ENCODE data around the gene MAPKAP1.

Gene MAPKAP1

GRCh38 chr9:125470767-125471580 lies 236.0 kb downstream of the MAPKAP1 start:
- DNase-seq (ENCODE audit: low read depth, low spot score), result no peak
- H3K27ac ChIP-seq, result no peak overlapping the region

GRCh38 chr9:125470189-125470588 lies 236.8 kb downstream of the MAPKAP1 start:
- H3K27ac ChIP-seq, result no peak overlapping the region
- no peak for DNase-seq (ENCODE audit: low read depth, low spot score)

DNA sequence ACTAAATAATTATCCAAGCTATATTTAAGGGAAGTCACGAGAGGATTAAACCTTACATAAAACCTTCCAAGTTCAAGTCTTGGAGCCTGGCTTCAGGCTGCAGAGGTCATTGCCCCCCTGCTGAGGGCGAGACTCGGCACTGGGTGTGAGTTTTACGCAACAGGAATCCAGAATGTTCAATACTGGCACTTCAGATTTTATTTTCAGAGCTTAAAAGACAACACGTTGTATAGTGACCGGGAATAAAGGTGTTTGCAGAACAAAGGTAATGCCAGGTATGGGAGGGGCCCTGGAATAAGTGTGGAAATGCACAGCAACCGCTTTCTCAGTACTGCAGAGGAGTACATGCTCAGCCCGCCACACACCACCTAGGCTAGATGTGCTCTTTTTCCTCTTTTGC lies 238.4 kb downstream of the MAPKAP1 start:
- DNase-seq (ENCODE audit: low read depth, low spot score), result no peak
- H3K27ac ChIP-seq, result no peak overlapping the region

DNA sequence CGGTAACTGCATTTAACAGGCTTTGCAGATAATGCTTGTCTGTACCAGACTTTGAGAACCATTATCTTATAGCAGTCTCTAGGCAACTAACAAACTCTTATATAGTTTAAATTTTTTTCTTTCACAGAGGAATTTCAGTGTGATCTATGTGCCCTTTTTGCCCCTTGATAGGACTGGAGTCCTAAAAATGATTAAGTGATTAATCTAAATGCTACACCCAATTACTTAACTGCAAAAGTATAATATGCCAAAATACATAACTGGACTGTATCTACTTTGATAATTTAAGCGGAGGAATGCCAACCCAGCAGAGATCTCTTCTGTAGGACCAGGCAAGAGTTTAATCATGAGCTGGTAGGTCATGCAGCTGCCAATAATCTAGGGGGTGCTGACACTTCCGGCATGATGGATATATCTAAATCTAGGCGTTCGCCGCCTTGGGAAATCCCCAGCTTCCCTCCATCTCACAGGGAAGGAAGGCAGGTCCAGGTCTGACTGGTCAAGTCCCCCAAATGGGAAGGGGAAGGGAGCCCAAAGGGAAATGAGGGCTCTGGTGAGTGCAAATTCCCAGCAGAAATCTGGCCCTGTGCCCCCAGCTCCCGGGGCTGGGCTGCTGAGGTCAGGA lies 239.8 kb downstream of the MAPKAP1 start:
- DNase-seq (ENCODE audit: low read depth, low spot score), result no peak
- no peak overlapping the region for H3K27ac ChIP-seq

GRCh38 chr9:125466411-125466810 lies 240.6 kb downstream of the MAPKAP1 start:
- DNase-seq (ENCODE audit: low read depth, low spot score), result no peak
- no peak overlapping the region for H3K27ac ChIP-seq

- no peak for DNase-seq (ENCODE audit: low read depth, low spot score)
- H3K27ac ChIP-seq, result no peak overlapping the region
Observed at GRCh38 chr9:125464591-125465385, 242.2 kb downstream of the MAPKAP1 start.

GRCh38 chr9:125463926-125464325 lies 243.1 kb downstream of the MAPKAP1 start:
- DNase-seq (ENCODE audit: low read depth, low spot score), result no peak
- no peak overlapping the region for H3K27ac ChIP-seq

DNA sequence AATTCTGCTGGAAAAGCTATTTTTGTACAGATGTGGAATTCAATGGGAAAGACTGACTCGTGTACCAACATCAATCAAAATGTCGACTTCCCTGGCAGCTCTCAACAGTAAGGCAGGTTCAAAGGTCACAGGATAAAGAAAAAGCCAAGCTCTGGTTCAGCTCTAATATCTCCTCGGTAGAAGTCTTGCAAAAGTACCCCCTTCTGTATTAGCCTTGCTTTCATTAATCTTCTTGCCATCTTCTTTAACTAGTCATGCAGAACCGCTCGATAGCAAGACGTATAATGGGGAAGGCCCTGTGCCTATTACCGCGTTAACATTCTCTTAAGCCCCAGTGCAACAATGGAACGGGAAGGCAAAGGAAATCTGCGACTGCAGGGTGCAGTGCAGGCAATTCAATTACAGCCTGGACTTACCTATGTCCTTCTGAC lies 244.1 kb downstream of the MAPKAP1 start:
- no peak overlapping the region for H3K27ac ChIP-seq
- no peak for DNase-seq (ENCODE audit: low read depth, low spot score)

DNA sequence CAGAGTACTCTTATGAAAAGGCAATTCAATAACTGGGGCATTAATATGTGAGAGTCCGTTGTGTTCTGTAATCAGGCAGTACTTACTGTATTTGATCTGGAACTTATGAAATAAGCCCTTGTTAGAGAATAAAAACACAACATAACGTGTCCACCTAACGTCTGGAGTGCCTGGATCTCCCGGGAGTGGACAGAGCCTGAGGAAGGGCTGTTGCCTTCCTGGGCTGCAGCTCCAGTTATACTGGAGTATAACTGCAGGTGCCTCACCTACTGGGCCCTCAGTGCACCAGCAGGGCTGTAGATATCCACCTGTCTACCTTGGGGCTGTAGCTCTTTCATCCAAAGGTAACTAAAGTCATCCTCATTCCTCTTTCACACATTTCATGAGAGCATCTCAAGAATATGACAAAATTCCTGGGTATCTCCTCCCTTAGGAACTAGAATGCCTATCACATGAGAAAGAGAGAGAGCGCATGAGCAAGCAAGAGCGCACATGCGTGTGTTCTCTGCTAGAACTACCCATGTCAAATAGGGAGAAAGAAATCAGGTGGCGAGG lies 245.3 kb downstream of the MAPKAP1 start:
- no peak for DNase-seq (ENCODE audit: low read depth, low spot score)
- H3K27ac ChIP-seq, result no peak overlapping the region

- DNase-seq (ENCODE audit: low read depth, low spot score), result no peak
- H3K27ac ChIP-seq, result no peak overlapping the region
Observed at GRCh38 chr9:125460883-125461635, 245.9 kb downstream of the MAPKAP1 start.

DNA sequence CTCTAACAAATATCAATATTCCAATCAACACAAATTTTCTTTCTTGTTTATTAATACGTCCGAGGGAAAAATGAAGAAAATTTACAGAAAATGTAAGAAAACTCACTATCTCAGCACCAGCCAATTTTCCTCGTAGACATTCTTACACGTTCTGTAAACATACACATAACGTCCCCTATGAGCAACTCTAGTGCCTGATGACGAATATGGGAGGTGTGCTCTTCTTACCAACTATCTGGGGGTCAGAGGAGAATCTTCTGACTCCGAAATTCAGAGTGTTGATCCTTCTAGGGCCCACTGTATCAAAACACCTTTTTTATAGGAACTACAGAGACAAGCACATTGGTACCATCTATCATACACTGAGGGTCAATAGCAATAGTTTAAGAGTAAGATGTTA lies 246.7 kb downstream of the MAPKAP1 start:
- DNase-seq (ENCODE audit: low read depth, low spot score), result no peak
- no peak overlapping the region for H3K27ac ChIP-seq

DNA sequence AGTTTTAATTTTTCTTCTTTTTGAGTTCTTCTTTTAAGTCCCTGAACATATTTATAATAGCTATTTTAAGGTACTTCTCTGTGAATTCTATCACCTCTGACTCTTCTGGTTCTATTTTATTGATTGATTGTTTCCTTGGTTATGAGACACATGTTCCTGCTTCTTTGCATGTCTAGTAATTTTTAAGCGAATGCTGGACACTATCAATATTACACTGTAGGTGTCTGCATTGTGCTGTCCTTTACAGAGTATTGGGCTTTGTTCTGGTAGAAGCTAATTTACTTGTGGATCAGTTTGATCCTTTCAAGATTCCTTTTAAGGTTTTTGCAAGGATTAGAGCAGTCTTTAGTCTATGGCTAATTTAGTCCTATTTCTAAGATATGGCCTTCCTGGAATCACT lies 249.7 kb downstream of the MAPKAP1 start:
- no peak for DNase-seq (ENCODE audit: low read depth, low spot score)
- no peak overlapping the region for H3K27ac ChIP-seq

GRCh38 chr9:125455876-125456275 lies 251.1 kb downstream of the MAPKAP1 start:
- H3K27ac ChIP-seq, result no peak overlapping the region
- no peak for DNase-seq (ENCODE audit: low read depth, low spot score)

DNA sequence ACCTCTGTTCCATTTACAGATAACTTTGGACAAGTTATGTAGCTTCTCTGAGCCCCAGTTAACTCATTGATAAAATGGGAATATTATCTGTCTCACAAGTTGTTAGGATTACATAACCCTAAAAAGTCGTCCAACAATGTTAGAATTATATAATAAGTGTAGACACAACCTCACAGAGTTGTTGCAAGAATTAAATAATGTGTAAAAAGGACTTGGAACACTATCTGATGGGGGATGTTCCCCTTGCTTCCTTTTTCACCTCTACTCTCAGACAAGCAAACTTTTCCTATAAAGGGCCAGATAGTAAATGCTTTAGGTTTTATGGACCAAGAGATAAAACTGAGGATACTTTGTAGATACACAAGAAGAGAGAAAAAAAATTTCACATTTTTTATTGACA lies 251.9 kb downstream of the MAPKAP1 start:
- H3K27ac ChIP-seq, result no peak overlapping the region
- DNase-seq (ENCODE audit: low read depth, low spot score), result no peak

DNA sequence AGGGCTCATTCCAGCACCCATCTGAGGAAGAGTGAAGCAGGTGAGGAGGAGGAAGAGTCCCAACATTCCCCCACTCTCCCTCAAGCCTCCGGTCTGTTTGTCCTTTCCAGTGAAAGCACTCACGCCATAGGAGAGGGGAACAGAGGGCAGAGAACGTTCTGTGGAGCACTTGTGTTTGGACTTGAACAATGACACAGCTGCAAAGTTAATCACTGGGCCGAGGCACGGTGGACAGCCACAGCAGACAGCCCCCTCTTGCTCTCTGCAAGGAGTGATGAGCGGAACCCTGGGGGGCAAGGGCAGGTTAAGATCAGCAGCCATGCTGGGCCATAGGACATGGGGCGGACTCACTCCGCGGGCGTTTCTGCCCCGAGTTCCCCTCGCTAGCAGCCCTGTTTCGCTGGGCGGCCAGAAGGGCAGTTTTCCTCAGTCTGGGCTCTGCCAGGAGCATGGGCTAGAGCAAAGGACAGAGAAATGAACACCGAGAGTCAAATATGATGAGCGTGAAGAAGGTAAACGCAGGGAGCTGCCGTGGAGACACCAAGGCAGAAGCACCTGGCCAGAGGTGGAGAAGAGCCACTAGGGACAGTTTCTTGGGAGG lies 259.7 kb downstream of the MAPKAP1 start:
- no peak overlapping the region for H3K27ac ChIP-seq
- DNase-seq (ENCODE audit: low read depth, low spot score), result no peak

DNA sequence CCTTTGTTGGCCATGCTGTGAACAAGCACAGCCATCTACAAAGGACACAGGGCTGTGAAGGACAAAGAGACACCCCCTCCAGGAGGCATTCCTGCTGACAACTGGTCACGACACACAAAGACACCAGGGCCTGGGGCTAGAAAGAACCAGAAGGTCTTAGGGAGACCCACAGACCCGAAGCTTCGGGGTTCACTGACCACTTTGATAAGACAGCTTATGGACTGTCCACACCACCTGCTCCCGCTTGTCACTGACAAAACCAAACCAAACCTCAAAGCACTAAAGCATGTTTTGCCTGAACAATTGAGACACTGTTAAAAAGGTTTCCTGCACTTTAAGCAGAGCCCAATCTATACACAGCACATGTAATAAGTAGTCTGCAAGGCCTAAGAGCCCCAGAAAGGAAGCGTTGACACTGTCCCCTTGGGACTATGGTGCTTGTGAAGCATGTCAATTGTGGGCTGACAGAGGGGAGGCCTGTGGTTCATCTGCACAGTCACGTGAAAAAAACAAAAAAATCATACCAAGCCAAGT lies 260.4 kb downstream of the MAPKAP1 start:
- DNase-seq (ENCODE audit: low read depth, low spot score), result no peak
- no peak overlapping the region for H3K27ac ChIP-seq

- H3K27ac ChIP-seq, result no peak overlapping the region
- DNase-seq (ENCODE audit: low read depth, low spot score), result no peak
Observed at GRCh38 chr9:125444956-125445506, 262.0 kb downstream of the MAPKAP1 start.

DNA sequence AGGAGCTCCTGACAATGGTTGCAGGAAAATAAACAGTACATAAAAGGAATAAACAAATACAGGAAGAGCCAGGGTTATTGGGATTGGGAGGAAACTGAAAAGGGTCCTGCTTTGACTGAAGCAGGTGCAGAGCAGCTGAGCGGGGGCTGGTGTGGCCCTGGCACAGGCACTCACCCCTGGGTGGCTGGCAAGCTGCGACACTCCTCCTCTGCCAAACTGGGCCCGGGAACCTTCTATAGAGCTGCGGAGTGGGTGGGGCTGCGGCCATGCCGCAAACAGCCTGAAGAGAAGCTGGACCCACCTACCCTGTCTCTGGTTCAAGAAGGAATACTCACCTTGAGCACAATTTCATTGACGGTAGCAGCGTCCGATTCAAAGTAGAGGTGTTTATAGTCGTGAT lies 262.8 kb downstream of the MAPKAP1 start:
- no peak for DNase-seq (ENCODE audit: low read depth, low spot score)
- H3K27ac ChIP-seq, result no peak overlapping the region

DNA sequence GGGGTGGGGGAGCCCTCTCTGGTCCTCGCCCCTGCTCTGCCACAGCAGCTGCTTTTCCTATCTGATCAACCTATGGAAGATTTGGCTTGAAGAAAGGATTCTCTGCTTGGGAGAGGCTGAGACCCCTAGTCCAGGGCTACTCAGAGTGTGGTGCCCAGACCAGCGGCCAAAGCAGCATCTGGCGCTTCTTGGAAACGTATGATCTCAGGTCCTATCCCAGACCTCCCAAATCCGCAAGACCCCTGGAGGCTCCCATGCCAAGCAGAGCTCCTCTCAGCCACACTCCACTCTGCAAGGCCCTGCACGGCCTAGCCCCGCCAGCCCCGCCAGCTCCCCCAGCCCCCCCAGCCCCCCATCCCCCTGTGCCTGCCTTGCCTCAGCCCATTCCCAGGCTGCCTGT lies 263.6 kb downstream of the MAPKAP1 start:
- no peak for DNase-seq (ENCODE audit: low read depth, low spot score)
- no peak overlapping the region for H3K27ac ChIP-seq
